ENCODE measurements around the gene EEF1B2.
"Not testable (repeated sequence)": the region's sequence is repeated elsewhere in the genome, so short reads cannot be mapped to it uniquely, and the experiment has no call there.

The EEF1B2 gene

DNA sequence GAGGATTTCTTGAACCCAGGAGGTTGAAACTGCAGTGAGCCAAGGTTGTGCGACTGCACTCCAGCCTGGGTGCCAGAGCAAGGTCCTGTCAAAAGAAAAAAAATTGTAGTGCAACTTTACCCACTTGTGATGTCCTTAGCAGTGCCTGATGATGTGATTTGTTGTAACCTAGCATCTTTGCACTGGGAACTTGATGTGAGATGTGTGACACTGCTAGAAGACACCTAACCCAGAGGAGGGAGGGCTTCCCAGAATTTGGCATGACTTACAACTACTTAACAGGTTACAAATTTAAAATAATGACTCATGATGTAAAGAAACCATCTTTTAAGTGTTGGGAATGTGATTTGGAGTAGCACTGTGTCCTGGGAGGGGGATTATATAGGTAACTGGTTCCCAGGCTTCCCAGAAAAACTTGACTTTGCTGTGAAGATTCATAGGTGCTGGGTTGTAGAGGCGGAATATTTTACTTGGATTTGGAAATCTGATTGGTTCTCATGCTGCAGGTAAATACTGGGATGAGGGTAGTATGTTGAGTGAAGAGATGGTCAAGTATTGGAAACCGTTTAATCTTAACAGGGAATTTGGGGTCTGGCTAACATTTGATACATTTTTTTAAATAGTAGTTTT, 3.7 kb downstream of the EEF1B2 start:
- Histone ChIP-seq H3K27ac (ENCODE audit: insufficient read depth, low read depth, low read length, poor library complexity, severe bottlenecking) (no peak overlapping the region), H3K4me1 (ENCODE audit: control insufficient read depth, insufficient read depth, low read length) (no peaks in the 10 kb centered on the region), H3K27me3 (ENCODE audit: control insufficient read depth, insufficient read depth, low read length, poor library complexity, severe bottlenecking) (no peaks in the 10 kb centered on the region), H3K4me3 (ENCODE audit: insufficient read depth, low read depth, low read length) (no peak overlapping the region), H3K9me3 (ENCODE audit: control insufficient read depth, low read length) (no peaks in the 10 kb centered on the region), H3K36me3 (ENCODE audit: control insufficient read depth, insufficient read depth, low read length) (peaks cover 24% of the 10 kb centered on the region)
- 94% methylated on average over 3 of the region's 3 CpGs for WGBS, 2 experiments

DNA sequence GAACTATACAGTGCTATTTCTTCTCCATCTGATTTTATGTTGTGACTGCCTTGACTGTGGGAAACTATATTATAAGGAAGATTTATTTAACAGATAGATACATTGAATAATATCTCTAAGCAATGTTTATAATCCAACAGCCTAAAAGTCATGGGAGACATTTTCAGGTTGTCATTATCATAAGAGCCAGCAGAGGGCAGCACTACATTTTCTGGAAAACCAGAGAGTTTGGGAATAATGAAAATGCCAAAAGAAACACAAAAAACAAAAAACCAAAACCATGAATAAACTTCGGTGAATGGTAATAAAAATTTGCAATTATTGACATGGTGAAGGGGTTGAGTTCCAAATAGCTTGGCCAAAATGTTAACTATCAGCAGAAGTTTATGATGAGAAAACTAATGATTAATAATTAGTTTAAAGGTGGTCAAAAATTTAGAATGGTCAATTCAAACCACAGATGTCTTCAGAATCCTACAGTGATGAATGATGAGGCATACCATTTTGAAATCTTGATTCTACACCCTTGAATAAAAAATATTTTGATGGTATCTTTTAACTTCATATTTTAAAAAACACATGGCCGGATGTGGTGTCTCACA, 4.7 kb downstream of the EEF1B2 start:
- Histone ChIP-seq H3K4me3 (ENCODE audit: insufficient read depth, low read depth, low read length) (no peak overlapping the region), H3K36me3 (ENCODE audit: control insufficient read depth, insufficient read depth, low read length) (peaks cover 24% of the 10 kb centered on the region), H3K27me3 (ENCODE audit: control insufficient read depth, insufficient read depth, low read length, poor library complexity, severe bottlenecking) (no peaks in the 10 kb centered on the region), H3K4me1 (ENCODE audit: control insufficient read depth, insufficient read depth, low read length) (no peaks in the 10 kb centered on the region), H3K27ac (ENCODE audit: insufficient read depth, low read depth, low read length, poor library complexity, severe bottlenecking) (no peak overlapping the region), H3K9me3 (ENCODE audit: control insufficient read depth, low read length) (no peaks in the 10 kb centered on the region)
- WGBS, 2 experiments, result 83 to 88% methylated on average over 2 of the region's 2 CpGs

DNA sequence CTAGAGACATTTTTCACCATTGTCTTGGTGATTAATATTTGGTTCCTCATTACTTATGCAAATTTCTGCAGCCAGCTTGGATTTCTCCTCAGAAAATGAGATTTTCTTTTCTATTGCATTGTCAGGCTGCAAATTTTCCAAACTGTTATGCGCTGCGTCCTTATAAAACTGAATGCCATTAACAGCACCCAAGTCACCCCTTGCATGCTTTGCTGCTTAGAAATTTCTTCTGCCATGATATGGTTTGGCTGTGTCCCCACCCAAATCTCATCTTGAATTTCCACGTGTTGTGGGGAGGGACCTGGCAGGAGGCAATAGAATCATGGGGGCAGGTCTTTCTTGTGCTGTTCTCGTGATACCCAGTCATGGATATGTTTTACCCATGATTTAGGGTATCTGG, 8.5 kb downstream of the EEF1B2 start:
- H3K4me3 ChIP-seq (ENCODE audit: insufficient read depth, low read depth, low read length); H3K36me3 ChIP-seq (ENCODE audit: control insufficient read depth, insufficient read depth, low read length); H3K4me1 ChIP-seq (ENCODE audit: control insufficient read depth, insufficient read depth, low read length); H3K9me3 ChIP-seq (ENCODE audit: control insufficient read depth, low read length); H3K27me3 ChIP-seq (ENCODE audit: control insufficient read depth, insufficient read depth, low read length, poor library complexity, severe bottlenecking); H3K27ac ChIP-seq (ENCODE audit: insufficient read depth, low read depth, low read length, poor library complexity, severe bottlenecking): not testable (repeated sequence)
- WGBS, 2 experiments, result 91 to 95% methylated on average over 4 of the region's 4 CpGs

DNA sequence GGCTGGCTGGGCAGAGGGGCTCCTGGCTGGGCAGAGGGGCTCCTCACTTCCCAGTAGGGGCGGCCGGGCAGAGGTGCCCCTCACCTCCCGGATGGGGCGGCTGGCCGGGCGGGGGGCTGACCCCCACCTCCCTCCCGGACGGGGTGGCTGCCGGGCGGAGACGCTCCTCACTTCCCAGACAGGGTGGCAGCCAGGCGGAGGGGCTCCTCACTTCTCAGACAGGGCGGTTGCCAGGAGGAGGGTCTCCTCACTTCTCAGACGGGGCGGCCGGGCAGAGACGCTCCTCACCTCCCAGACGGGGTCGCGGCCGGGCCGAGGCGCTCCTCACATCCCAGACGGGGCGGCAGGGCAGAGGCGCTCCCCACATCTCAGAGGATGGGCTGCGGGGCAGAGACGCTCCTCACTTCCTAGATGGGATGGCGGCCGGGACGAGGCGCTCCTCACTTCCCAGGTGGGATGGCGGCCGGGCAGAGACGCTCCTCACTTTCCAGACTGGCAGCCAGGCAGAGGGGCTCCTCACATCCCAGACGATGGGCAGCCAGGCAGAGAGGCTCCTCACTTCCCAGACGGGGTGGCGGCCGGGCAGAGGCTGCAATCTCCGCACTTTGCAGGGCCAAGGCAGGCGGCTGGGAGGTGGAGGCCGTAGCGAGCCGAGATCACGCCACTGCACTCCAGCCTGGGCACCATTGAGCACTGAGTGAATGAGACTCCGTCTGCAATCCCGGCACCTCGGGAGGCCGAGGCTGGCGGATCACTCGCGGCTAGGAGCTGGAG, 12.1 kb downstream of the EEF1B2 start:
- H3K4me3 ChIP-seq (ENCODE audit: insufficient read depth, low read depth, low read length); H3K4me1 ChIP-seq (ENCODE audit: control insufficient read depth, insufficient read depth, low read length); H3K27ac ChIP-seq (ENCODE audit: insufficient read depth, low read depth, low read length, poor library complexity, severe bottlenecking); H3K27me3 ChIP-seq (ENCODE audit: control insufficient read depth, insufficient read depth, low read length, poor library complexity, severe bottlenecking); H3K36me3 ChIP-seq (ENCODE audit: control insufficient read depth, insufficient read depth, low read length); H3K9me3 ChIP-seq (ENCODE audit: control insufficient read depth, low read length): not testable (repeated sequence)
- WGBS, 2 experiments, result 95 to 96% methylated on average over 44 to 45 of the region's 52 CpGs

DNA sequence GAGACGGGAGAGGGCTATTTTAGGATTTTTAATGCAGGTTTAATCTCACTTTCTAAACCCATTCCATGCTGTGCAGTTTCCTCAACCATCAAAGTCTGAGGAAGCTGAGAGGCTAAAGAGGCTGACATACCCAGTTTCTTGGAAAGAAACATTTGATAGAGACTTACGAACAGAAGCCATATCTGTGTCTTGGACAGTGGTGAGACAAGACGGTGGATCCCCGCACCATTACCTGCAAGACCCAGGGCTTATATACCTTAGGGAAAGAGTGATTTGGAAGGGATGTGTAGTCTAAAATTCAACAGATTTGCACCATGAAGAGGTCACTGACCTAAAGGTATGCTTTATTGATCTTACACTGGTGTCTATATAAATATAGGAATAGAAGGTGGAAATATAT, 13.5 kb downstream of the EEF1B2 start:
- Histone ChIP-seq H3K27ac (ENCODE audit: insufficient read depth, low read depth, low read length, poor library complexity, severe bottlenecking) (no peak overlapping the region), H3K4me3 (ENCODE audit: insufficient read depth, low read depth, low read length) (no peak overlapping the region), H3K36me3 (ENCODE audit: control insufficient read depth, insufficient read depth, low read length) (no peaks in the 10 kb centered on the region), H3K9me3 (ENCODE audit: control insufficient read depth, low read length) (no peaks in the 10 kb centered on the region), H3K4me1 (ENCODE audit: control insufficient read depth, insufficient read depth, low read length) (no peaks in the 10 kb centered on the region), H3K27me3 (ENCODE audit: control insufficient read depth, insufficient read depth, low read length, poor library complexity, severe bottlenecking) (no peaks in the 10 kb centered on the region)
- WGBS, 2 experiments, result 93 to 94% methylated on average over 3 to 4 of the region's 4 CpGs

DNA sequence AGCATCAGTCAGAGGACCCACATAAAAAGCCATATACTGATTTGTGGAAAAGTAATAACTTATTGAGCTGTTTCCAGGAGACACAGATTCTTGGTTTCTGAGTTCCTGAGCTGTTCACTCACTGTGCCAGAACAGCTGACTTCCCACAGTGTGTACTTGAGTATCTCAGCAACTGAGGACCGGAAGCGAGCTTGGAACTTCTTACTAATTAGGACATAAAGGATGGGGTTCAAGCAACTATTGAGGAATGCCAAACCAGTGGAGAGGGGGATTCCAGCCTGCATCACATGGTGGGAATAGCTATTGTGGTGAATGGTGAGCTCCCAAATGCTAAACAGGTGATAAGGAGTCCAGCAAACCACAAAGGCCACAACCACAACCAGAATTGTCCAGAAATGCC, 16.4 kb downstream of the EEF1B2 start:
- H3K36me3 ChIP-seq (ENCODE audit: control insufficient read depth, insufficient read depth, low read length), result no peaks in the 10 kb centered on the region
- no peaks in the 10 kb centered on the region for H3K9me3 ChIP-seq (ENCODE audit: control insufficient read depth, low read length)
- H3K27me3 ChIP-seq (ENCODE audit: control insufficient read depth, insufficient read depth, low read length, poor library complexity, severe bottlenecking), result no peaks in the 10 kb centered on the region
- no peak overlapping the region for H3K27ac ChIP-seq (ENCODE audit: insufficient read depth, low read depth, low read length, poor library complexity, severe bottlenecking)
- no peaks in the 10 kb centered on the region for H3K4me1 ChIP-seq (ENCODE audit: control insufficient read depth, insufficient read depth, low read length)
- 94 to 98% methylated on average over 2 of the region's 2 CpGs for WGBS, 2 experiments
- no peak overlapping the region for H3K4me3 ChIP-seq (ENCODE audit: insufficient read depth, low read depth, low read length)

DNA sequence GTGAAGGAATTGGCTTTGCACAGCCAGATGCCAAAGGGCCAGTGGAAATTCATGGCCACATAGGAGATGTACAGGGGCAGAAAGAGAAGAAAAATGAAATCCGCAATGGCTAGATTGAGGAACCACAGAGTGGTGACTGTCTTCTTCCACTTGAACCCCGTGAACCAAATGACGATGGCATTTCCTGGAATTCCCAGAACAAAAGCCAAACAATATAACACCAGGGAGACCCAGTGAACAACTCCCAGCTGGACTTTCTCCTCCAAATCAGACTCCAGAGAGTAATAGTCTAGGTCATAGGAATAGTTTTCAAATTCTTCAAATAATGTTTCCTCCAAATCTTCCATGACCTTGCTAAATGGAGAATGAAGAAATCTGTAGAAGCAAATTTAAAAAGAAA, 17.2 kb downstream of the EEF1B2 start:
- no peak overlapping the region for H3K4me3 ChIP-seq (ENCODE audit: insufficient read depth, low read depth, low read length)
- no peaks in the 10 kb centered on the region for H3K27me3 ChIP-seq (ENCODE audit: control insufficient read depth, insufficient read depth, low read length, poor library complexity, severe bottlenecking)
- H3K27ac ChIP-seq (ENCODE audit: insufficient read depth, low read depth, low read length, poor library complexity, severe bottlenecking), result no peak overlapping the region
- WGBS, 2 experiments, result 90 to 97% methylated on average over 3 of the region's 3 CpGs
- no peaks in the 10 kb centered on the region for H3K36me3 ChIP-seq (ENCODE audit: control insufficient read depth, insufficient read depth, low read length)
- no peaks in the 10 kb centered on the region for H3K4me1 ChIP-seq (ENCODE audit: control insufficient read depth, insufficient read depth, low read length)
- no peaks in the 10 kb centered on the region for H3K9me3 ChIP-seq (ENCODE audit: control insufficient read depth, low read length)

DNA sequence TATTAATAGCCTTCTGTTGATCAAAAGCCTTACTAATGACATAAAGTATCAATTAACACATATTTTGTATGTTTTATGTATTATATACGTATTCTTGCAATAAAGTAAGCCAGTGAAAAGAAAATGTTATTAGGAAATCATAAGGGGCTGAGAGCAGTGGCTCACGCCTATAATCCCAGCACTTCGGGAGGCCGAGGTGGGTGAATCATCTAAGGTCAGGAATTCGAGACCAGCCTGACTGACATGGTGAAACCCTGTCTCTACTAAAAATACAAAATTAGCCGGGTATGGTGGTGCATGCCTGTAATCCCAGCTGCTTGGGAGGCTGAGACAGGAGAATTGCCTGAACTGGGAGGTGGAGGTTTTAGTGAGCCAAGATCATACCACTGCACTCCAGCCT, 21.8 kb downstream of the EEF1B2 start:
- H3K36me3 ChIP-seq (ENCODE audit: control insufficient read depth, insufficient read depth, low read length); H3K9me3 ChIP-seq (ENCODE audit: control insufficient read depth, low read length); H3K4me3 ChIP-seq (ENCODE audit: insufficient read depth, low read depth, low read length); H3K4me1 ChIP-seq (ENCODE audit: control insufficient read depth, insufficient read depth, low read length); H3K27ac ChIP-seq (ENCODE audit: insufficient read depth, low read depth, low read length, poor library complexity, severe bottlenecking); H3K27me3 ChIP-seq (ENCODE audit: control insufficient read depth, insufficient read depth, low read length, poor library complexity, severe bottlenecking): not testable (repeated sequence)
- WGBS, 2 experiments, result 92 to 97% methylated on average over 6 of the region's 6 CpGs

DNA sequence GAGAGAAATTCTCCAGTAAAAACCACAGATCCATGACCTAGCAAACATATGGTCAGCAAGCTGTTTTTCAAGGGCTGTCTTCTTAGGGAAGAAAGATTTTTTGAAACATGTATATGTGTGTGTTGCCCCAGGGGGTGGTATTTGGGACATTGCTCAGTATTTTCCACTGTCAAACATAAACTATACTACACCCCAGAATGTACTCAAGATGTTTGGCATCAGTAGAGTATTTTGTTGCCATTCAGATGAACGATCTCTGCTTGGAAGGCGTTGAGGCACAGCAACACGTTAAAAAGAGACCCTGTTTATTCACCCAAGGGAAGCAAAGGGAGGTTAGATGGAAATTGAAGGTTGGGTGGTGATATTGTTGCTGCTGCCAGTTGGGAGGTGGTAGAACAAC, 30.0 kb downstream of the EEF1B2 start:
- WGBS, 2 experiments, result 87 to 89% methylated on average over 3 of the region's 3 CpGs
- Histone ChIP-seq H3K9me3 (ENCODE audit: control insufficient read depth, low read length) (no peaks in the 10 kb centered on the region), H3K36me3 (ENCODE audit: control insufficient read depth, insufficient read depth, low read length) (no peaks in the 10 kb centered on the region), H3K4me1 (ENCODE audit: control insufficient read depth, insufficient read depth, low read length) (no peaks in the 10 kb centered on the region), H3K4me3 (ENCODE audit: insufficient read depth, low read depth, low read length) (no peak overlapping the region), H3K27ac (ENCODE audit: insufficient read depth, low read depth, low read length, poor library complexity, severe bottlenecking) (no peak overlapping the region), H3K27me3 (ENCODE audit: control insufficient read depth, insufficient read depth, low read length, poor library complexity, severe bottlenecking) (no peaks in the 10 kb centered on the region)

DNA sequence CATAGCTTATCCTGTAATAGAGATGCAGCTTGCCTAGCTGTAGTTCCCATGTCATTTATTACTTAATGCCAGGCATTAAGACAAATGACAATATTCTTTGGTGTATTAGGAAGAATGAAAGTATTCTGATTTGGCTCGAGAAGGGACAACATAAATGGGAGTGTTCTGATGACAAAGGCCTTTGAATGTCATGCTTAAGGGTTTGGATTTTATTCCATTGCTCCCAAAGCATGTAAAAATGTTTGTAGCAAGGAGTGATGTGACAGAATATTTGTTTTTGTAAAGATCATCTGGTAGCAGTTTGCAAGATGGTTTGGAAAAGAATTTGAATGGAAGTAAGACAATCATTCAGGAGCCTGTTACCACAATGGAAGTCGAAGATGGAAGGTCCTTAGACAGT, 30.4 kb downstream of the EEF1B2 start:
- Histone ChIP-seq H3K9me3 (ENCODE audit: control insufficient read depth, low read length) (no peaks in the 10 kb centered on the region), H3K4me3 (ENCODE audit: insufficient read depth, low read depth, low read length) (no peak overlapping the region), H3K36me3 (ENCODE audit: control insufficient read depth, insufficient read depth, low read length) (no peaks in the 10 kb centered on the region), H3K27ac (ENCODE audit: insufficient read depth, low read depth, low read length, poor library complexity, severe bottlenecking) (no peak overlapping the region), H3K27me3 (ENCODE audit: control insufficient read depth, insufficient read depth, low read length, poor library complexity, severe bottlenecking) (no peaks in the 10 kb centered on the region), H3K4me1 (ENCODE audit: control insufficient read depth, insufficient read depth, low read length) (no peaks in the 10 kb centered on the region)
- WGBS, 2 experiments, result 89 to 94% methylated on average over 2 of the region's 2 CpGs
